ENCODE measurements around the gene GRIP1. TPM values are rescaled to one million over a fixed set of nuclear protein-coding genes. Genes with fewer than 3 reads are reported as not detected.

The GRIP1 gene
- total and polyA plus RNA-seq, 2 donors (not counting 3 experiments of a cell fraction or from before 2014, with no cell fraction given), result 0.04 to 0.69 TPM

DNA sequence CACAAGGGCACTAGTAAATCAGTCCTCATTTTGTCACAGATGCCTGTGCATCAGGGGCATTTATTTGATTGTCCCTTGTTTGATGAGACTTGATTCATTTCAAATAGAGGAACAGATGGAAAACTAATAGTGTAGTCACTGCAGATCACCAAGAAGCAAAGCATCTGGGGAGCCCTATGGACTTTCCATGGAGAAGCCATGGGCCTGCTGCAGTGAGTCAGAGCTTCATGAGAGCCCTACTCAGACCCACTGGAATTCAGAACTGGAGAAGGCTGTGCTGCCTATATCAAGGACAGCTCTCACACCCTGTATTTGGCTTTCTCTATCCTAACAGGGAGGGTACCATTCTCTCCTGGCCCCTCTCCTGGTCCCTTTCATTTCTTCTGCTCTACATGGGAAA lies 126.2 kb downstream of the GRIP1 start:
- H3K27me3 ChIP-seq (ENCODE audit: control insufficient read depth in 2 of 2, insufficient read depth in 2 of 2, low read length in 2 of 2), result peaks cover 0 to 3% of the 10 kb centered on the region in 2 experiments
- no peak overlapping the region for H3K27ac ChIP-seq (ENCODE audit: insufficient read depth, low read depth, low read length)
- no peaks in the 10 kb centered on the region for H3K36me3 ChIP-seq (ENCODE audit: control insufficient read depth in 2 of 2, extremely low read depth in 1 of 2, insufficient read depth in 2 of 2, low read length in 2 of 2)
- no peaks in the 10 kb centered on the region for H3K9me1 ChIP-seq (replicated peaks; ENCODE audit: control insufficient read depth, extremely low read depth, insufficient read depth, low read length)
- TF ChIP-seq, protein P1, sequence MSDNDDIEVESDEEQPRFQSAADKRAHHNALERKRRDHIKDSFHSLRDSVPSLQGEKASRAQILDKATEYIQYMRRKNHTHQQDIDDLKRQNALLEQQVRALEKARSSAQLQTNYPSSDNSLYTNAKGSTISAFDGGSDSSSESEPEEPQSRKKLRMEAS (IDR thresholded peaks at IDR 0.05; ENCODE audit: insufficient read depth, insufficient read length), result no peak
- no peak for TF ChIP-seq GATA2 (IDR thresholded peaks at IDR 0.05; ENCODE audit: insufficient read depth, insufficient read length, low read depth, low read length)
- no peak for TF ChIP-seq MYC (IDR thresholded peaks at IDR 0.05; ENCODE audit: low read depth, low read length)
- no peak for TF ChIP-seq JUN (IDR thresholded peaks at IDR 0.05; ENCODE audit: borderline replicate concordance, insufficient read depth, insufficient read length, low read depth)
- no peak for TF ChIP-seq EZH2 (IDR thresholded peaks at IDR 0.05; ENCODE audit: borderline replicate concordance, low read depth, low read length, severe bottlenecking)
- no peak for TF ChIP-seq POLR2AphosphoS5 (IDR thresholded peaks at IDR 0.05; ENCODE audit: insufficient read depth, low read depth, low read length)
- TF ChIP-seq CTCF (IDR thresholded peaks at IDR 0.05; ENCODE audit: extremely low read depth in 1 of 2, insufficient read depth in 1 of 2, low read depth in 1 of 2, low read length in 2 of 2), result no peak
- no TSS peak for BruUV-seq (replicated peaks)
- no peaks in the 10 kb centered on the region for H3K79me2 ChIP-seq (ENCODE audit: control insufficient read depth, insufficient read depth, low read length)
- DNase-seq (ENCODE audit: low read depth, low spot score) (no peak), FAIRE-seq (no peak)
- no peak overlapping the region for H3K4me2 ChIP-seq (ENCODE audit: insufficient read depth, low read length)
- no peaks in the 10 kb centered on the region for H3K9me3 ChIP-seq (replicated peaks; ENCODE audit: control insufficient read depth, insufficient read depth, low read length)
- H3K4me3 ChIP-seq (replicated peaks in 1 of 3; ENCODE audit: insufficient read depth in 1 of 3, low read depth in 1 of 3, low read length in 3 of 3), result no peak overlapping the region
- H4K20me1 ChIP-seq (replicated peaks; ENCODE audit: control insufficient read depth, extremely low read depth, insufficient read depth, low read length), result no peaks in the 10 kb centered on the region
- intact Hi-C loops (cut with micrococcal nuclease), result loop anchor here (10.0 kb wide), 1 partner anchor 278 kb away; no protein-coding TSS in a partner anchor
- dilution Hi-C loops (cut with MboI; ENCODE audit: extremely low pct_ligation_motif_present, low sequenced_read_pairs), result no loop called here
- H2AFZ ChIP-seq (ENCODE audit: low read depth, low read length), result no peak overlapping the region
- ChIA-PET CTCF (no interaction called here), POLR2A (no interaction called here)
- H3K9ac ChIP-seq (replicated peaks; ENCODE audit: extremely low read depth, insufficient read depth, low read length), result no peak overlapping the region
- H3K4me1 ChIP-seq (ENCODE audit: control insufficient read depth, extremely low read depth, insufficient read depth, low read length), result no peaks in the 10 kb centered on the region

Data from endothelial cell of umbilical vein (primary cell).